Measurements from ENCODE around the gene TBL3.
"Not testable (repeated sequence)": the region's sequence is repeated elsewhere in the genome, so short reads cannot be mapped to it uniquely, and the experiment has no call there.

The TBL3 gene

GRCh38 chr16:1971796-1972489, at the start of gene TBL3:
TSS of gene TBL3 (plus strand) at chr16:1972053. CDS start at chr16:1972165, 112 bp downstream.
- peak; percentile 96 for DNase-seq (ENCODE audit: low read depth)

- no peak for DNase-seq (ENCODE audit: low read depth)
Measured at GRCh38 chr16:1922357-1922756, 49.5 kb upstream of the TBL3 start.

- no peak for DNase-seq (ENCODE audit: low read depth)
Measured at GRCh38 chr16:1923299-1924034, 48.4 kb upstream of the TBL3 start.

GRCh38 chr16:1924095-1924494, 47.8 kb upstream of the TBL3 start:
- no peak for DNase-seq (ENCODE audit: low read depth)

GRCh38 chr16:1926271-1926670, 45.6 kb upstream of the TBL3 start:
- DNase-seq (ENCODE audit: low read depth): no peak

GRCh38 chr16:1929105-1929504, 42.7 kb upstream of the TBL3 start:
- DNase-seq (ENCODE audit: low read depth): no peak

- DNase-seq (ENCODE audit: low read depth): peak; percentile 88
Measured at GRCh38 chr16:1929578-1930337, 42.1 kb upstream of the TBL3 start.

GRCh38 chr16:1930338-1930720, 41.5 kb upstream of the TBL3 start:
- no peak for DNase-seq (ENCODE audit: low read depth)

GRCh38 chr16:1932050-1933028, 39.5 kb upstream of the TBL3 start:
- no peak for DNase-seq (ENCODE audit: low read depth)

GRCh38 chr16:1933097-1933661, 38.7 kb upstream of the TBL3 start:
- no peak for DNase-seq (ENCODE audit: low read depth)

- no peak for DNase-seq (ENCODE audit: low read depth)
Measured at GRCh38 chr16:1936945-1937479, 34.8 kb upstream of the TBL3 start.

GRCh38 chr16:1938316-1938715, 33.5 kb upstream of the TBL3 start:
- DNase-seq (ENCODE audit: low read depth): no peak

GRCh38 chr16:1938910-1939309, 32.9 kb upstream of the TBL3 start:
- DNase-seq (ENCODE audit: low read depth): no peak

GRCh38 chr16:1939833-1940232, 32.0 kb upstream of the TBL3 start:
- not testable (repeated sequence) for DNase-seq (ENCODE audit: low read depth)

- DNase-seq (ENCODE audit: low read depth): no peak
Measured at GRCh38 chr16:1940273-1941161, 31.3 kb upstream of the TBL3 start.

- no peak for DNase-seq (ENCODE audit: low read depth)
Measured at GRCh38 chr16:1941162-1942046, 30.4 kb upstream of the TBL3 start.

- no peak for DNase-seq (ENCODE audit: low read depth)
Measured at GRCh38 chr16:1942047-1942809, 29.6 kb upstream of the TBL3 start.
